ENCODE measurements around the gene HECTD3.
A peak's percentile ranks its signal among the peaks of the same experiment; 100 is the strongest.
"Not testable (repeated sequence)": the region's sequence is repeated elsewhere in the genome, so short reads cannot be mapped to it uniquely, and the experiment has no call there.

HECTD3 gene

GRCh38 chr1:44973645-44974044, 37.5 kb downstream of the HECTD3 start:
- H3K4me3 ChIP-seq (ENCODE audit: control insufficient read depth, low read depth, low read length): no peak overlapping the region
- TF ChIP-seq CTCF (IDR thresholded peaks at IDR 0.05; ENCODE audit: control insufficient read depth, insufficient read depth, low read depth, low read length, missing control alignments): no peak
- DNase-seq (ENCODE audit: low read depth): no peak

GRCh38 chr1:44970317-44970716, 40.8 kb downstream of the HECTD3 start:
- TF ChIP-seq CTCF (IDR thresholded peaks at IDR 0.05; ENCODE audit: control insufficient read depth, insufficient read depth, low read depth, low read length, missing control alignments): no peak
- no peak overlapping the region for H3K4me3 ChIP-seq (ENCODE audit: control insufficient read depth, low read depth, low read length)
- DNase-seq (ENCODE audit: low read depth): peak; percentile 64

- no peak for TF ChIP-seq CTCF (IDR thresholded peaks at IDR 0.05; ENCODE audit: control insufficient read depth, insufficient read depth, low read depth, low read length, missing control alignments)
- no peak for DNase-seq (ENCODE audit: low read depth)
- no peak overlapping the region for H3K4me3 ChIP-seq (ENCODE audit: control insufficient read depth, low read depth, low read length)
These were observed 46.7 kb downstream of the HECTD3 start for GRCh38 chr1:44964396-44964795.

- TF ChIP-seq CTCF (IDR thresholded peaks at IDR 0.05; ENCODE audit: control insufficient read depth, insufficient read depth, low read depth, low read length, missing control alignments): no peak
- H3K4me3 ChIP-seq (ENCODE audit: control insufficient read depth, low read depth, low read length): no peak overlapping the region
- DNase-seq (ENCODE audit: low read depth): no peak
These were observed 48.4 kb downstream of the HECTD3 start for GRCh38 chr1:44962729-44963128.

GRCh38 chr1:44962022-44962421, 49.1 kb downstream of the HECTD3 start:
- H3K4me3 ChIP-seq (ENCODE audit: control insufficient read depth, low read depth, low read length); DNase-seq (ENCODE audit: low read depth): not testable (repeated sequence)

GRCh38 chr1:44957566-44957965, 53.6 kb downstream of the HECTD3 start:
- H3K4me3 ChIP-seq (ENCODE audit: control insufficient read depth, low read depth, low read length); DNase-seq (ENCODE audit: low read depth): not testable (repeated sequence)

GRCh38 chr1:44956077-44956476, 55.0 kb downstream of the HECTD3 start:
- not testable (repeated sequence) for H3K4me3 ChIP-seq (ENCODE audit: control insufficient read depth, low read depth, low read length); DNase-seq (ENCODE audit: low read depth)

All from AG09309 (cell line).